H54 (cell line): ENCODE results near the gene AR.

Experiments
- DNase-seq: peaks from one replicate; pipeline ENCODE4 v3.0.0; 2011; ENCODE audit warnings: low spot score, mixed read lengths; ENCODE audit not compliant: insufficient read length
- FAIRE-seq: peaks from 3 replicates; lab custom pipeline; 2011; peaks lifted over from hg19 to GRCh38; lab: Jason Lieb, UNC
- POLR2A ChIP-seq: IDR thresholded peaks from 2 replicates; pipeline ENCODE4 v1.6.1; 2011; ENCODE audit warnings: low read depth, mild to moderate bottlenecking, low read length

AR gene

GRCh38 chrX:67543818-67544217 lies at the start of gene AR:
AR (plus strand) TSS chrX:67544021; CDS start chrX:67545147, 1,126 bp downstream.
- DNase-seq, result peak; percentile 27
- TF ChIP-seq POLR2A, result no peak
- no peak for FAIRE-seq

- DNase-seq (no peak), FAIRE-seq (no peak)
- TF ChIP-seq POLR2A, result no peak
Measured at GRCh38 chrX:67500617-67501016, 43.2 kb upstream of the AR start.

GRCh38 chrX:67503004-67503403 lies 40.8 kb upstream of the AR start:
- TF ChIP-seq POLR2A, result no peak
- no peak for DNase-seq

GRCh38 chrX:67503453-67503852 lies 40.4 kb upstream of the AR start:
- DNase-seq (no peak), FAIRE-seq (no peak)
- no peak for TF ChIP-seq POLR2A

More at GRCh38 chrX:67503004-67503403, 40.8 kb upstream of the AR start:
- no peak for FAIRE-seq

- TF ChIP-seq POLR2A, result no peak
- FAIRE-seq (no peak), DNase-seq (no peak)
Measured at GRCh38 chrX:67520671-67521070, 23.1 kb upstream of the AR start.

GRCh38 chrX:67523002-67523681 lies 20.7 kb upstream of the AR start:
- no peak for FAIRE-seq
- no peak for DNase-seq
- TF ChIP-seq POLR2A, result no peak

- FAIRE-seq (no peak), DNase-seq (no peak)
- no peak for TF ChIP-seq POLR2A
Measured at GRCh38 chrX:67523932-67524331, 19.9 kb upstream of the AR start.

- FAIRE-seq (no peak), DNase-seq (no peak)
- no peak for TF ChIP-seq POLR2A
Measured at GRCh38 chrX:67524428-67524827, 19.4 kb upstream of the AR start.

GRCh38 chrX:67524950-67525691 lies 18.7 kb upstream of the AR start:
- no peak for FAIRE-seq
- no peak for DNase-seq
- TF ChIP-seq POLR2A, result no peak

GRCh38 chrX:67536564-67536963 lies 7.3 kb upstream of the AR start:
- FAIRE-seq (no peak), DNase-seq (no peak)
- no peak for TF ChIP-seq POLR2A

GRCh38 chrX:67538383-67538782 lies 5.4 kb upstream of the AR start:
- no peak for FAIRE-seq
- no peak for DNase-seq
- no peak for TF ChIP-seq POLR2A

GRCh38 chrX:67544281-67545035 lies 637 bp downstream of the AR start:
- TF ChIP-seq POLR2A, result no peak
- DNase-seq, result peak; percentile 19
- FAIRE-seq, result no peak

- FAIRE-seq, result no peak
- DNase-seq, result peak; percentile 37
- TF ChIP-seq POLR2A, result no peak
Measured at GRCh38 chrX:67545036-67545821, 1.4 kb downstream of the AR start.
